Fibroblast of peridontal ligament (primary cell): ENCODE results near the gene GOLT1B.
"Not testable (repeated sequence)": the region's sequence is repeated elsewhere in the genome, so short reads cannot be mapped to it uniquely, and the experiment has no call there.

Experiments used
- DNase-seq: peaks from one replicate; pipeline ENCODE4 v3.0.0-alpha.2; 2010; ENCODE audit errors: extremely low read depth

The GOLT1B gene, protein sequence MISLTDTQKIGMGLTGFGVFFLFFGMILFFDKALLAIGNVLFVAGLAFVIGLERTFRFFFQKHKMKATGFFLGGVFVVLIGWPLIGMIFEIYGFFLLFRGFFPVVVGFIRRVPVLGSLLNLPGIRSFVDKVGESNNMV

DNA sequence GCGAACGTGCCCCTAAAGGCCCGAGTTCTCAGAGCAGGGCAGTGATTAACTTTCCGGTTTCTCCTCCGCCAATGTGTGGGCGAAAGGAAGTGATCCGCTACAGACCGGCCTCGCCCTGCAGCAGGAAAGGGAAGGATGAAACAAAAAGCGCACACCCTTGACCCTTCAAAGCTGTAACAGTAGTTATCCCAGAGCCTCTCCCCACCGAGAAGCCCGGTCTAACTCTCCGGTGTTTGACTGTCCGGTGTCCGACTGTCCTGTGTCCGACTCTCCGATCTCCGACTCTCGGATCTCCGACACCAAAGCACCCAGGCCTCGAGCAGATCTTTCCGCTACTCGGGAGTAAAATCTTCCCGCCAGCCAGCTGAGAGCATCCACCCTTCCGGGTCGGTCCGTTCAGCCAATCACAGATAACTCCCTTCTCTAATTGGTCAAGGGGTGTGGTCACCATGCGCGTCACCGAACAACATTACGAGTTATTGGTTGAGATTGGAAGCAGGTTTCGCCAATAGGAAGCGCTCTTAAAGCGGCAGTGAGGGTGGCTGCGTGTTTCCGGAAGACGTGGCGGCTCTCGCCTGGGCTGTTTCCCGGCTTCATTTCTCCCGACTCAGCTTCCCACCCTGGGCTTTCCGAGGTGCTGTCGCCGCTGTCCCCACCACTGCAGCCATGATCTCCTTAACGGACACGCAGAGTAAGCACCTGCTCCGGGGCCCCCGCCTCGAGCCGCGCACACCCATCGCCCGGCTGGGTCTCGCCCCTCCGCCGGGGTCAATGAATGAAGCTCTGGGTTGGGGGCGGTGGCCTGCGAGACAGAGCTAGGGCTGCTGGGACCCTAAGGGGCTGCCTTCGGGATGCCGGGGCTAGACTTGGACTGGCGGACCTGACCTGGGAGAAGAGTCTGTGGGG, at the start of gene GOLT1B, which contains the start of gene RECQL:
TSS of gene GOLT1B (plus strand) at position 532 of the 906 bp plus-strand sequence. CDS start at position 667, 135 bp downstream.
TSS of gene RECQL (minus strand) at position 378 of the 906 bp plus-strand sequence. CDS start 2,065 bp downstream, outside the sequence.
- peak; percentile 99 for DNase-seq

DNA sequence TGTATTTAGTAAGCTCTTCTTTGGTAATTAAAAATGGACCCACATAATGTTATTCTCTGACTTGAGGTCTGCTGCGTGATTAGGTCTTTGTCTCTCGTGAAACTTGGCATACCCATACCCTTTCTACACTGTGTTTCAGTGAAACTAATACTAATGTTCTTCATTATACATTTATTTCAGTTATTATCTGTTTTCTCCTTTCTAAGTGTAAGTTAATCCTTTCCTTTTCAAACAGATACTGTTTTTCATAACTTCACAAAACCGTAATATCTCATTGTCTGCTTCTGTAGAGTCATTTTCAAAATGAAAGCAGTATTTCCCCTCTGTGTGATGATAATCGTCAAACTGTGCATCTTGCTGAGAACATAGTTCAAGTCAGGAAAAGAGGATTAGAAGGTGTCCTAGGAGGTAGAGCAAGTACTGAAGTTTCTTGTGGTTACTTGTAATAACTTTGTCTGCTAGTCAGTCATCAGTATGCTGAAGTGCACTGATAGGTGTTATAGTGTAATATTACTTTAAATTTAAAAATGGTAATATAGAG, 48.2 kb upstream of the GOLT1B start:
- DNase-seq = no peak

DNA sequence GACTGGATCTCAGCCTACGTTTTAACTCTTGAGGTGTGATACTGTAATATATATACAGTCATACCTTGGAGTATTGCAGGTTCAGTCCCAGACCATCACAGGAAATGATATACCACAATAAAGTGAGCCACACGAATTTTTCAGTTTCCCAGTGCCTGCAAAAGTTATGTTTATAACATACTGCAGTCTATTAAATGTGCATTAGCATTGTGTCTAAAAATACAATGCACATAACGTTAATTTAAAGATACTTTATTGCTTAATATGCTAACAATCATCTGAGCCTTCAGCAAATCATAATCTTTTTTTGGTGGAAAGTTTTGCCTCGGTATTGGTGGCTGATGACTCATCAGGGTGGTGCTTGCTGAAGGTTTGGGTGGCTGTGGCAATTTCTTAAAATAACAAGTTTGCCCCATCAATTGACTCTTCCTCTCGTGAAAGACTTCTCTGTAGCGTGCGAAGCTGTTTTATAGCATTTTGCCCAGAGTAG, 45.3 kb upstream of the GOLT1B start:
- DNase-seq = no peak

DNA sequence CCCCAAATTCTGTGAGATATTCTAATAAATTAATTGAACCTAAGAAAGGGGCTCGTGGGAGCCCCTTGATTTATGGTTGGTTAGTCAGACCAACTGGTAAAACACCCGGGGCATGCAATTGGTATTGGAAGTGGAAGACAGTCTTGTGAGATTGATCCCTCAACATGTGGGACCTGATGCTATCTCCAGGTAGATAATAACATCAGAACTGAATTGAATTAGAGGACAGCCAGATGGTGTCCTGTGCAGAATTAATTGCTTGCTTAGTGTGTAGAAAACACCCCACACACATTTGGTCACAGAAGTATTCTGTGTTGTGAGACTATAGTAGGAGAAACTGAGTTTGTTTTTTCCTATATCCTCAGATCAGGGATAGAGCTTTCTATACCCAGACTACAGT, 42.1 kb upstream of the GOLT1B start:
- no peak for DNase-seq

DNA sequence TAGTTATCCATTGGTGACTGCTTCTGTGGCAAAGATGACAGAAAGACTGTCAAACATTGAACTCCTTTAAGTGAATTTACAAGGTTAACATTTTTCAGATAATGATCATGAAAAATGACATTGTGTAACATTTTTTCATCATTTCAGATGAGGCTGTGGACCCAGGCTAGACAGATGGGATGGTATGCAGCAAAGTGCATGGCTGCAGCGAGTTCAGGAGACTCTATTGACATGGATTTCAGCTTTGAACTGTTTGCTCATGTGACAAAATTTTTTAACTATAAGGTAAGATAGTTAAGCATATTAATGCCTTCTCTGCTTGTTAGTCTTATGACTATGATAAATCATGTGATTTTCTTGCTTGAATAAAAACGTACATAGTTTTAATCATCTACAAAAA, 34.3 kb upstream of the GOLT1B start:
- not testable (repeated sequence) for DNase-seq

DNA sequence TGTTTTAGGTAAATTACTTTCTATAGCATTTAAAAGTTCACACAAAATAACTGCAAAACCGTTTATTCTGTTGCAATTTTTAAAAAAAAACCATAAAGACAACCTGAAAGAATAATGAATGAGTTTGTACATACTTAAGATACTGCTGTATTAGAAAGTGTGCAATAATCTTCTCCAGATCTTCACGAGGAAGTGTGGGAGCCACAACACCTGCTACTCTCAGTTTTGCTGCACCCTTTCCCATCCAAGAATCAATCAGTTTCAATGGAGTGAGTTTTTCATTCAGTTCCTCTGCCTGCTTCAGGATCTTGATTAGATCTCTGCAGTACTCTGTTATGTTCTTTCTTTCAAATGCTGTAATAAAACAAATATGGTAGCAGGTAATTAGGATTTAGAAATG, 30.3 kb upstream of the GOLT1B start:
- no peak for DNase-seq

DNA sequence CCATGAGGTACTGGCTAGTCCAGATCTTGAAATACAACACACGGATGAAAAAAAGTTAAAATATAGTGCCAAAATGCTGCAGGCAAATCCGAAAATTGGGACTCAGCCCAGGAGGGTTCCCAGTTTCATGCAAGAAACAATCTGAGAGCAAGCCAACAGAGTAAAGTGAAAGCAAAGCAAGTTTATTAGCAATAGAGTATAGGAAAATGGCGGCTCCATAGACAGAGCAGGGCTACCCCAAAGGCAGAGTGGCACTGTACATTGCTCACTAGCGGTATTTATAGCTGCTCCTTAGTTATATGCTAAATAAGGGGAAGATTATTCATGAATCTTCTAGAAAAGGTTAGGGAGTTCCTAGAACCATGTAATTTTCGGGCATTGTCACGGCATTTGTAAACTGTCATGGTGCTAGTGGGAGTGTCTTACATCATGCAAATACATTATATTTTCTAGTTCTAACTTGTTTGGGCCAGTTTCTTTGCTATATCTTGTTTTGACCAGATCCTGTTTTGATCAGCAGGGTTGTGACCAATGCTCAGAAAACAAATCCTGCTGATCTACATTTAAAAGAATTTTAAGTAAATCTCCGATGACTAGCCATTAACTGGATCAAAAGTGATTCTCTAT, 29.3 kb upstream of the GOLT1B start:
- DNase-seq = no peak

DNA sequence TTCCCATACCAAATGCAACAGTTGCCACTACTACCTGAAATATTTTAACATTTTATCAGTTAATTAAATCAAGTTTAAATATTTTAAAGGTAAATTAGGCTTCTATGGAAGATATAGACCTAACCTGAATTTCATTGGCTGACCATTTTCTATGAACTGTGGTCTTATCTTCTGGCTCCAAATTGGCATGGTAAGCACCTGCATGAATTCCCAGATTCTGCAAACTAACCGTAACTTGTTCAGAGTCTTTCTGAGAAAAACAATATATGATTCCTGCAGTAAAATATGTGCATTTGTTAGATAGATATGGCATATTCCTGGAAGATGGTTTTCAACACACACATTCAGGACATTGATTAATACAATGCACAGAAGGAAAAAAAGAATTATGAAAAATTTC, 26.0 kb upstream of the GOLT1B start:
- no peak for DNase-seq

DNA sequence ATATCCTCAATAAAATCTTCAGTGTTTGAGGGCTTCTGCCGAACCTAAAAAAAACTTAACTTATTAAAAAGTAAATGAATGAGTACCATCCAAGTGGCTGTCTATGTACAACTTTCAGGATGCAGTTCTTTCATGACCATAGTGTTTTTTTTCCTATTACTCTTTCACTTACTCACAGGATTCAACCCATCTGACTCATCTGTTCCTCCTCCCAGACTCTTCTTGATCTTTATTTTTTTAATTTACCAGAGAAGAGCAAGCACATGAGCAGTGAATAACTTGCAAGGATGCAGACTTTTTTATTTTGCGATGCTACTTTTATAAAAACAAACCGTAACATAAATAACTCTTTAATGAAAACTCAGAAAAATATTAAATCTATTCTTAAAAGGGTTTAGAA, 24.6 kb upstream of the GOLT1B start:
- peak; percentile 68 for DNase-seq

DNA sequence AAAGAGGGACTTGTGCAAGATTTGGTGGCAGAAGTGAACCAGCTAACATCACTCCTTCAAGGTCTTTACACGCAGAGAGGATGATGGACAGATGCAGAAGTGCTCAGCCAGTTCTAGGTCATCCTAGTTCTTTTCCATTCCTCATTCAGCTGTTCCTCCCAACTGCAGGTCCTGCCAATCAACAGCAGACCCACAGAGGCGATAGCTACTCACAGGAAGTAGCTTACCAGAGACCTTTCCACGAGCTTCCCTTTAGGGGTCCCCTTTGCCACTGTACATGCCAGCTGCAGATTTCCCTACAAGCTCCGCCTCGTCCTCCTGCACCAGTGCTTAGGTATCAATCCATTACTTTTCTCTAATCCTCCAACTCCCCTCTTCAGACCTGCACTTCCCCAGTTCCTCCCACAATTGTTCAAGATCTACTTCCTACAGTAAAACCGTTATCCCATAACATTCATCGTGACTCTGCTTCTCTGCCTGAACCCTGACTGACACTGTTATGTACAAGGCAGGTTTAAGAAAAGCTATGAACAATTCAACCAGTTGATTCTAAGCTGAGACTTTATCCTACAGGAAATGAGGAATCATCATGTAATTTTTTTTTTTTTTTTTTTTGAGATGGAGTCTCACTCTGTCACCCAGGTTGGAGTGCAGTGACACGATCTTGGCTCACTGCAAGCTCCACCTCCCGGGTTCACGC, 22.7 kb upstream of the GOLT1B start:
- no peak for DNase-seq

DNA sequence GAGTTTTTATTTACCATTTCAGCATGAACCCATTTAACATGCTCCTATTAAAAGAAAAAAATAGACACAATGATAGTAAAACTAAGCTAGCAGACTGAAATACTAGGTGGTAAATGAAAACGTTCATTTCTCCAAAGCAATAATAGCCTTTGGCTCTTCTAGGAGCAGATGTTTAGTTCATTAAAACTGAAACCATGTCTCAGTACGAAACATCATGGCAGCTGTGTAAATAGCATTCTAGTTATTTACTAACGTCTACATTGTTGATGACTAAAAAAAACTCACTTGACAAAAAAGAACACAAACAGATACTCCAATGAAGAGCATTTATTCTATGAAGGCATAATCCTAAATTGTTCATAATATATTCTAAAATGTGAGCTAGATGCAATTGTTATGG, 18.1 kb upstream of the GOLT1B start:
- no peak for DNase-seq

DNA sequence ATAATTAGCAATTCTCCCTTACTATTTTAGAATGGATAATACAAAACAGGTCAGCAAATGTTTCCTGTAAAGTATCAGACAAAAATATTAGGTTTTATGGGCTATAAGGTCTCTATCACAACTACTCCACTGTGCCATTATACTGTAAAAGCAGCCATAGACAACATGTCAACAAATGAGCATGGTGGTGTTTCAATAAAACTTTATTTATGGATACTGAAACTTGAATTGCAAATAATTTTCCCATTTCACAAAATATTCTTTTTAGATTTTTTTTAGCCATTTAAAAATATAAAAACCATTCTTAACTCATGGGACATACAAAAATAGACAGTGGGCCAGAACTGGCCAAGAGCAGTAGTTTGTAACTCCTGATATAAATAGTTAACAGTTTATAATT, 15.6 kb upstream of the GOLT1B start:
- DNase-seq = no peak

DNA sequence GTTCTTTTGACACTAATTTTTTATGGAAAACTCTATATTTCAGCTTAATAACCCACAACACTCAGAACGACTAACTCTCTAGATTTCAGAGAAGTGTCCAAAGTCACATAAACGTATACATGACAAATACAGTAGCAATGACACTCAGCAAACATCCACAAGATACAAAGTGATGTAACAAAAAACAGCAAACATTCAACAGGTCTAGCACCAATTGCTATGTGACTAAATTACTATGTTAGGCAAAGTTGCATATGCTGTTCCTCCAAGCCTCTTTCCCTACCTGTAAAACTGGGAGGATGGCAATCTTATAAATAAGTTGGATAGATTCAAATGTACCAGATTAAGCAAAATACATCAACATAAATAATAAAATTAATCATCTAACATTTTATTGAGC, 1.8 kb upstream of the GOLT1B start:
- no peak for DNase-seq

DNA sequence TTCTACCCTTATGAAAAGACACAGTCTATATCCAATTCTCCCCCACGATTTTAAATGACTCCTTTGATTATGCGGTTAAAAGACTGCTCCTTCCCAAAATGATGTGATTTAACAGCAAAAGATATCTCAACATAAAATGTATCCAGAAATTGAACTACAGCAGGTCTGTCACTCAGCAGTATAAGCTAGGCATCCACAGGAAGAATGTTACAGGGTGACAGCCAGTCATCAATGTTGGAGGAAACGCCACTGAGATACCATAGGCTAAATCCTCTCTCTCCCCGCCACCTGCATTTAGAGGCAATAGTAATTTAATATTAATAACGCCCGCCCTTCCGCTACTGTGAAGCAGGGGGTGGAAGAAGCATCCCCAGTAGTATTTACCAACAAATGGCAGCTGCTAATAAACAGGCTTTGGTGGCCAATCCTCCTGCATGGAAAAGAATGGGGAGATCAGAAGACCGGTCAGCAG, 767 bp upstream of the GOLT1B start:
- DNase-seq = no peak

DNA sequence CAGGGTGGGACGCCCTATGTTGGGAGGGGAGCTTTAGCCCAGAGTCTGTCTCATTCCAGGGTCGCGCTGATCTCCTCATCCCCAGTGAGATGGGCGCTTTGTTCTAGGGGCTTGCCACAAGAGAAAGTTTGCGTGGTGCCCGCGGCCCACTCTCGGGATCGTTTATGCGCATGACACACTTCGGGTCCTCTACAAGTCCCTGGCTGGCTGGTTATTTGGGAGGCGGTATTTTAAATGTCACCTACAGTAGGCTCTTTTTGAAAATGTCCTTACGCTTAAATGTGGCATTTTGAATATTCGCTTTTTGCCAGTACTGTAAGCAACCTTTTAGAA, 541 bp downstream of the GOLT1B start:
- peak; percentile 35 for DNase-seq

DNA sequence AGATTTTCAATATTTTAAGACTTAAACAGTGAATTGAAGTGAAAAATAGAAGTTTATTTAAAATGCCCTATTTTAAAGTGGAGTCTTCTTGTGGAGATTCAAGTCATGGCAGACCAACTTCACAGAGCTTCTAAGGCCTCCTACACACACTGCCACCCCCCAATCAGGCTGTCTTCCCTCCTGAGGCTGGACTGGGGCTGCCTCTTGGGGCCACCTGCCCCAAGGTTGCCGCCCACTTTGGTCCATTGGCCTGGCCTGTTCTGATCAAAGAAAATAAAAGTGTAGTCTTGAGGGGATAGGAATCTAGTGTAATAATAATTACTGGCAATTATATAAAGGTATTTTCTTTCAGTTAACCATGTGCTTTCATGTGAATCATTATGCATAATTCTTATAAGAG, 1.3 kb downstream of the GOLT1B start:
- no peak for DNase-seq

DNA sequence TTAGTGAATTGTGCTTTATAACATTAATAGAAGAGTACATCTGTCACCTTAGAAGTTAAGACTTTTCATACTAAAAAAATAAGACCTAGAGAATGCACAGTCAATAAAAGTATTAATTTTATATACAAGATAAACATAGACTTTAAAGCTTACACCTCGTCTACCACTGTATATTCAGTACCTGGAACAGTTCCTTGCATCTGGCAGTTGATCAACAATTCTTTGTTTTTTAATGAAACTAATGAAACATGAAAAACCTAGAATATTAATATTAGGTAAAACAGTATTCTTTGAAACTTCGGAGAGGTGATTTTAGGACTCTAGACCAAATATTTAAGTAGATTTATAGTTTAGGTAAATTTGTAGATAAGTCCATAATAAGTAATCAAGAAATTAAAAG, 4.3 kb downstream of the GOLT1B start:
- DNase-seq = no peak

DNA sequence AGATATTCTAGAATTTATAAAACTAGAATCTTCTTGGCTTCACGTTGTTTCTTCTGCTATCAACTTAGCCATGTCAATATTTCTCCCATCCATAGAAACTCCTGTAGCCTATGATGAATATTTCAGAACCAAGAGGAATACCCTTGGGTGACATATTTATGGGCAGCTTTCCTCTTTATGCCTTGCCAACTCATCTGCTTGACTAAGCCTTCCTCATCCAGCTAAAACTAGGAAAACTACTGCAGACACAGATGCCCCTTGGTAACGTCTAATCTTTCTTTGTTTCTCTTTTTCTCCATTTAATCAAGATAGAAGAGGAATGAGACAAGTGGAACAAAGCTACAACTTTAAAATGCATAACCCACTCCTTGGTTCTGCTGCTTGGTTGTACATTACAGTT, 6.3 kb downstream of the GOLT1B start:
- no peak for DNase-seq

DNA sequence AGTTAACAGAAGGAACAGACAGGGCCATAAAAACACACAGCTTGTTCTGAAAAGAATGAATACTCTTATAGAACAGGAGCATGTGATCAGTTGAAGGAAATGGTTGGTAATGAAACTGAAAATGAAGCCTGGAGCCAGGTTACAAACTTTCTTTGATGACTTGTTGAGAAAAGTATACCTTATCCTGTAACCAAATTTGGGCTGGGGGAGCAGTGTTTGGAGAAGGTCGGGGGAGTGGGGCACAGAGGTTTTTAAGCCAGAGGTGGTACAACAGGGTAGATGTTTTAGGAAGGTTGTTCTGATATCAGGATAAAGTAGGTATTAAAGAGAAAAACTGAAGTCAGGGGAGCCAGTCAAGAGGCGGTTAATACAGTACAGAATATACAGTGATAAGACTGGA, 8.2 kb downstream of the GOLT1B start:
- DNase-seq = no peak

DNA sequence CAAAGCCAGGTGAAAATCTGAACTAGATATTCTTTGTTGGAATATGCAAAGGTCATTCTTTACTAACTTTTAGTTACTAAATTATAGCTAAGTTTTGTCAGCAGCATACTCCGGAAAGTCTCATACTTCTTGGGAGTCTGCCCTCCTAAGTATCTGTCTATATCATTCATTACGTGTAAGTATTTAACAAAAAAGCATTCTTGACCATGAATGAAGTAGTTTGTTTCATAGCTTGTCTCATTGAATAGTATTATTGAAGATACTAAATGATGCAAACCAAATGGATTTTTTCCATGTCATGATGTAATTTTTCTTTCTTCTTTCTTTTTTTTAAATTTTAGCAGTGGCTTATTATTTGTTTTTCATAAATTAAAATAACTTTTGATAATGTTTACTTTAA, 14.7 kb downstream of the GOLT1B start:
- no peak for DNase-seq

DNA sequence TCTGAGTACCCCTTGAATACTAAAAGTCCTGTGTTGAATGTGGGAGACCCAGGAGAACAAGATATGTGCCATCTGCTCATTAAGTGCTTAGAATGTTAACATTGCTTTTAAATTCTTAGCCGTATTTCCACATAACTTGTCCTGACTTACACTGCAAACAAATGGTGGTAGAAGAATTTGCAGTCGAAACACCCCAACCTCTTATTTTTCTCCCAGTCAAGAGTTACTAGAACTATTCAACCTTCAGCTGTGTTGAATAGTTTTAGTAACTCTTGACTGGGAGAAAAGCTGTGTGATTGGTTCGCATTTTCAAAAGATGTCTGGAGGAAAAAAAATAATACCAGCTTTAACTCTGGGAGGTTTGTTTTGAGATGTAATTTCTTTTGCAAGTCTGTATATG, 16.9 kb downstream of the GOLT1B start:
- peak; percentile 8 for DNase-seq

DNA sequence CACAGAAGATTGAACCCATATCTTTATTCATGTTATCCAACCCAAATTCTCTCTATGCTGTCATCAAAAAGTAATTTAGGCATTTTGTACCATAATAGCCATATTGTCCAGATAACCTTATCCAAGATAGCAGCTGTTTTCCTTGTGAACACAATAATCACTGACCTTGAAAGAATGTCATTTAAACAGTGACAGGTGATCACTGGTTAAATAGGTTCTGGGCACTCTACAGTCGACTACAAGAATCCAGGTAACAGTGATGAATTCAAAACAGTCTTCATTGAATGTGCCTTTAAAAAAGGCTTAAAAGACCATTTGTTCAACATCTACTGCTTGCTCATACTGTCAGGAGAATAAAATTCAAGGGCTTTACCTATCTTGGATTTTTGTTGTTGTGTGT, 20.0 kb downstream of the GOLT1B start:
- DNase-seq = no peak
